ENCODE results near the gene BTG1.

BTG1 gene

DNA sequence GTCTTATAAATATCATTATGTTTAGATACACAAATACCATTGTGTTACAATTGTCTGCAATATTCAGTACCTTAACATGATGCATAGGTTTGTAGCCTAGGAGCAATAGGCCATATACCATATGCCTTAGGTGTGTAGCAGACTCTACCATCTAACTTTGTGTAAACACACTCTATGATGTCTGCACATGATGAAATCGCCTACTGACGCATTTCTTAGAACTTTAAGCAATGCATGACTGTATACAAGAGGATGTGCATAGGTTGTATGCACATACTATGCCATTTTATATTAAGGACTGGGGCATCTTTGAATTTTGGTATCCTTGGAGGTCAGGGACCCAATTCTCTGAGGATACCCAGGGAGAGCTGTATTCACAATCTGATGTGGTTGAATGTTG, 10.1 kb upstream of the BTG1 start:
- DNase-seq (ENCODE audit: low read depth), result peak; percentile 40
- TF ChIP-seq CTCF (IDR thresholded peaks at IDR 0.05; ENCODE audit: insufficient read depth, low read depth, low read length, missing control alignments), result no peak
- no peak overlapping the region for H3K4me3 ChIP-seq (ENCODE audit: low read length)

- no peak for TF ChIP-seq CTCF (IDR thresholded peaks at IDR 0.05; ENCODE audit: insufficient read depth, low read depth, low read length, missing control alignments)
- no peak for DNase-seq (ENCODE audit: low read depth)
- H3K4me3 ChIP-seq (ENCODE audit: low read length), result no peak overlapping the region
Measured at GRCh38 chr12:92151916-92152315, 6.3 kb upstream of the BTG1 start.

- TF ChIP-seq CTCF (IDR thresholded peaks at IDR 0.05; ENCODE audit: insufficient read depth, low read depth, low read length, missing control alignments), result no peak
- no peak for DNase-seq (ENCODE audit: low read depth)
- no peak overlapping the region for H3K4me3 ChIP-seq (ENCODE audit: low read length)
Measured at GRCh38 chr12:92149563-92149962, 3.9 kb upstream of the BTG1 start.

DNA sequence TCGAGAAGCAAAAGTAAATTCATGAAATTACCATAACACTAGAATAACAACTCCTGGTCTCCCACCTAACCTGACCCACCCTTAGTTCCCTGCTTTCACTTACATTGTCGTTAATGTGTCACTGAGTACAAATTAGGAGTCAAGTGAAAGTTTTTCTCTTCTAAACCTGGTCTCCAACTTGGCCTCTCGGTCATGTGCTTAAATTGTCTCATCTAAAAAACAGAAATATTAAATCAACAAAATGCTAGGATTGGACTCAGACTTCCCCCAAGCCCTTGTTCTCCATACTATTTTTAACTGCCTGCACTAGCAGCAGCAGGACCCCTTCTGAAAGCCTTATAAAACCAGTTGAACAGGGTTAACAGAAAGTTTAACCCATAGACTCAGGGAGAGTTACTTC, 1.8 kb upstream of the BTG1 start:
- TF ChIP-seq CTCF (IDR thresholded peaks at IDR 0.05; ENCODE audit: insufficient read depth, low read depth, low read length, missing control alignments), result no peak
- H3K4me3 ChIP-seq (ENCODE audit: low read length), result peak overlapping the region; percentile 83
- peak; percentile 45 for DNase-seq (ENCODE audit: low read depth)

DNA sequence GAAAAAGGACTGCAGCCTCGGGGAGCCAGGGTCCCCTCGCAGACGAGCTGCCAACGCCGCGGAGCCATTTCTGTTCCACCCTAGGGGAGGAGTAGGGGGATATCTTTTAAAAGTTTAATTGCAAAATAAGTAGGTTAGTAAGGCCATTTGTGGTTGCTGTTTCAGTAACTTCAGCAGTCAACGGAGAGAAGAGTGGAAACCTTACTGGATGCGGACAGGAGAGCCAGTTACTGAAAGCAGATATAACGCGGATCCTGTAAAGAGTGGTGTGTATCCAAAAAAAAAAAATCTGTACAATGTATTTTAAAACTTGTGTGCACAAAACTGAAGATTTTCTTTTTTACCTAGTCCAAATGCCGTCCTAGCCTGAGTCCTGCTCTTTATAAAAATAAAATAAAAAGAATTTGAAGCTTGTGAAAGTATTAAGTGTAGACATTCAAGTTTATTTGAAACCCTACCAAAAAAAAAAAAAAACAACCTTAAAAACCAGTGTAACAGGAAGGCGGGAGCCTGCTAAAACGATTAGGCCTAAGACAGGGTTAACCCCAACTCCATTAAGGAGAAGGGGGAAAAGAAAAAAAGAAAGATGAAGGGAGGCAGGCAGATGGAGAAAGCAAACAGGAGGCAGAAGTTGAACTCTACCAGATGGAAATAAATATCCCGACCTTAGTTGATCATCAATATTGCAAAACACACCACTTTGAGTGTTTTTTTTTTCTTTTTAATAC, 1.0 kb upstream of the BTG1 start:
- DNase-seq (ENCODE audit: low read depth), result peak; percentile 35
- no peak for TF ChIP-seq CTCF (IDR thresholded peaks at IDR 0.05; ENCODE audit: insufficient read depth, low read depth, low read length, missing control alignments)
- peak overlapping the region; percentile 83 for H3K4me3 ChIP-seq (ENCODE audit: low read length)

DNA sequence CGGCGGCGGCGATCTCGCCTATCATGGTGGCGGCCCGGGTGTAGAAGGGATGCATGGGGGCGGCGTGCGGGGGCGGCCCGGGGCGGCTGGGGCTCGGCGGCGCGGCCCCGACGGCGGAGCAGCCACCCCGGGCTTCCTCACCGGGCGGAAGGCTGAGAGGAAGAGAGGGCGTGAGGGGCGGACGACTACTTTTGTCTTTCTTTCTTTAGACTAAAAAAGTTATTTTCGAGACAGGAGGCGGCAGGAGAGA, 240 bp downstream of the BTG1 start:
- H3K4me3 ChIP-seq (ENCODE audit: low read length), result peak overlapping the region; percentile 82
- TF ChIP-seq CTCF (IDR thresholded peaks at IDR 0.05; ENCODE audit: insufficient read depth, low read depth, low read length, missing control alignments), result no peak
- DNase-seq (ENCODE audit: low read depth), result no peak
